Measurements from ENCODE around the gene SERPINA4. TPM values are rescaled to one million over a fixed set of nuclear protein-coding genes. Genes with fewer than 3 reads are reported as not detected.

The SERPINA4 gene
- total and polyA plus RNA-seq, 2 donors (not counting 3 experiments of a cell fraction or from before 2014, with no cell fraction given) = not detected

GRCh38 chr14:94548131-94548998 is 12.9 kb upstream of the SERPINA4 start:
- Histone ChIP-seq H3K9ac (replicated peaks; ENCODE audit: extremely low read depth, insufficient read depth, low read length) (no peak overlapping the region), H3K27ac (ENCODE audit: insufficient read depth, low read depth, low read length) (no peak overlapping the region), H3K79me2 (ENCODE audit: control insufficient read depth, insufficient read depth, low read length) (no peaks in the 10 kb centered on the region), H3K4me1 (ENCODE audit: control insufficient read depth, extremely low read depth, insufficient read depth, low read length) (no peaks in the 10 kb centered on the region), H3K27me3 (ENCODE audit: control insufficient read depth in 2 of 2, insufficient read depth in 2 of 2, low read length in 2 of 2) (no peaks in the 10 kb centered on the region), H4K20me1 (replicated peaks; ENCODE audit: control insufficient read depth, extremely low read depth, insufficient read depth, low read length) (no peaks in the 10 kb centered on the region), H3K4me3 (replicated peaks in 1 of 3; ENCODE audit: insufficient read depth in 1 of 3, low read depth in 1 of 3, low read length in 3 of 3) (no peak overlapping the region), H3K9me1 (replicated peaks; ENCODE audit: control insufficient read depth, extremely low read depth, insufficient read depth, low read length) (no peaks in the 10 kb centered on the region), H3K9me3 (replicated peaks; ENCODE audit: control insufficient read depth, insufficient read depth, low read length) (no peaks in the 10 kb centered on the region), H3K4me2 (ENCODE audit: insufficient read depth, low read length) (no peak overlapping the region), H3K36me3 (ENCODE audit: control insufficient read depth in 2 of 2, extremely low read depth in 1 of 2, insufficient read depth in 2 of 2, low read length in 2 of 2) (no peaks in the 10 kb centered on the region), H2AFZ (ENCODE audit: low read depth, low read length) (no peak overlapping the region)
- intact Hi-C loops (cut with micrococcal nuclease) = loop anchor here (10.0 kb wide), 1 partner anchor 414 kb away; no protein-coding TSS in a partner anchor
- DNase-seq (ENCODE audit: low read depth, low spot score) (no peak), FAIRE-seq (no peak)
- dilution Hi-C loops (cut with MboI; ENCODE audit: extremely low pct_ligation_motif_present, low sequenced_read_pairs) = no loop called here
- TF ChIP-seq FOS (IDR thresholded peaks at IDR 0.05; ENCODE audit: borderline replicate concordance, insufficient read depth, low read length) (no peak), JUN (IDR thresholded peaks at IDR 0.05; ENCODE audit: borderline replicate concordance, insufficient read depth, insufficient read length, low read depth) (no peak), GATA2 (IDR thresholded peaks at IDR 0.05; ENCODE audit: insufficient read depth, insufficient read length, low read depth, low read length) (no peak), EZH2 (IDR thresholded peaks at IDR 0.05; ENCODE audit: borderline replicate concordance, low read depth, low read length, severe bottlenecking) (no peak), POLR2AphosphoS5 (IDR thresholded peaks at IDR 0.05; ENCODE audit: insufficient read depth, low read depth, low read length) (no peak), POLR2A (IDR thresholded peaks at IDR 0.05; ENCODE audit: low read depth, low read length) (no peak), MAX (IDR thresholded peaks at IDR 0.05; ENCODE audit: insufficient read depth, insufficient read length) (no peak), MYC (IDR thresholded peaks at IDR 0.05; ENCODE audit: low read depth, low read length) (no peak)
- TF ChIP-seq, protein P1, sequence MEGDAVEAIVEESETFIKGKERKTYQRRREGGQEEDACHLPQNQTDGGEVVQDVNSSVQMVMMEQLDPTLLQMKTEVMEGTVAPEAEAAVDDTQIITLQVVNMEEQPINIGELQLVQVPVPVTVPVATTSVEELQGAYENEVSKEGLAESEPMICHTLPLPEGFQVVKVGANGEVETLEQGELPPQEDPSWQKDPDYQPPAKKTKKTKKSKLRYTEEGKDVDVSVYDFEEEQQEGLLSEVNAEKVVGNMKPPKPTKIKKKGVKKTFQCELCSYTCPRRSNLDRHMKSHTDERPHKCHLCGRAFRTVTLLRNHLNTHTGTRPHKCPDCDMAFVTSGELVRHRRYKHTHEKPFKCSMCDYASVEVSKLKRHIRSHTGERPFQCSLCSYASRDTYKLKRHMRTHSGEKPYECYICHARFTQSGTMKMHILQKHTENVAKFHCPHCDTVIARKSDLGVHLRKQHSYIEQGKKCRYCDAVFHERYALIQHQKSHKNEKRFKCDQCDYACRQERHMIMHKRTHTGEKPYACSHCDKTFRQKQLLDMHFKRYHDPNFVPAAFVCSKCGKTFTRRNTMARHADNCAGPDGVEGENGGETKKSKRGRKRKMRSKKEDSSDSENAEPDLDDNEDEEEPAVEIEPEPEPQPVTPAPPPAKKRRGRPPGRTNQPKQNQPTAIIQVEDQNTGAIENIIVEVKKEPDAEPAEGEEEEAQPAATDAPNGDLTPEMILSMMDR (IDR thresholded peaks at IDR 0.05; ENCODE audit: extremely low read depth in 1 of 2, insufficient read depth in 1 of 2, low read depth in 1 of 2, low read length in 2 of 2) = no peak
- BruUV-seq (replicated peaks) = no TSS peak
- ChIA-PET CTCF (interaction anchor here (0.6 to 2.0 kb wide), 38 partner anchors 9 to 884 kb away, joined by 3 to 98 read pairs (median 4); partner anchors contain the start of gene SERPINA4), POLR2A (no interaction called here)

Measured in endothelial cell of umbilical vein (primary cell).